ENCODE measurements around the gene PCSK5.

PCSK5 gene

GRCh38 chr9:76155361-76155760 is 264.9 kb downstream of the PCSK5 start:
- no peak for DNase-seq

GRCh38 chr9:76158713-76159112 is 268.2 kb downstream of the PCSK5 start:
- no peak for DNase-seq

GRCh38 chr9:76159293-76159926 is 268.9 kb downstream of the PCSK5 start:
- DNase-seq: no peak

DNA sequence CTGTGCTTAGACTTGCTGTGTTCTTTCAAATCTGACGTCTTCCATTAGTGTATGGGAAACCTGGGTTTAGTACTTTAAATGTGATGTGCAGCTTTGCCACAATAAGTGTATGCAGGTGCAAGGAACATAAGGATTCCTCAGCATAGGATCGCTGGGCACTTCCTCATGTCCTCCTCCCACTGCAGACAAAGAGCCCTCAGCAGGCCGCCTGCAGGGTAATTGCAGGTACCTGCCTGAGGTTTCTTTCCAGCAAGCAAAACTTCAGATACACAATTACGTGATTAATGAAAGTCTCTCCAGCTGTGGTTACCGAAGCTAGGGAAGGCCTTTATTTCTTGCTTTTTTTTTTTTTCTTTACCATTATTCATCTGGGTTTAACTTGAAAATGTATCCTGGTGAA is 270.6 kb downstream of the PCSK5 start:
- no peak for DNase-seq

- DNase-seq: no peak
These were observed 271.1 kb downstream of the PCSK5 start for GRCh38 chr9:76161541-76161940.

GRCh38 chr9:76162086-76162730 is 271.7 kb downstream of the PCSK5 start:
- no peak for DNase-seq

- no peak for DNase-seq
These were observed 272.5 kb downstream of the PCSK5 start for GRCh38 chr9:76162751-76163500.

- DNase-seq: no peak
These were observed 276.1 kb downstream of the PCSK5 start for GRCh38 chr9:76166526-76166925.

DNA sequence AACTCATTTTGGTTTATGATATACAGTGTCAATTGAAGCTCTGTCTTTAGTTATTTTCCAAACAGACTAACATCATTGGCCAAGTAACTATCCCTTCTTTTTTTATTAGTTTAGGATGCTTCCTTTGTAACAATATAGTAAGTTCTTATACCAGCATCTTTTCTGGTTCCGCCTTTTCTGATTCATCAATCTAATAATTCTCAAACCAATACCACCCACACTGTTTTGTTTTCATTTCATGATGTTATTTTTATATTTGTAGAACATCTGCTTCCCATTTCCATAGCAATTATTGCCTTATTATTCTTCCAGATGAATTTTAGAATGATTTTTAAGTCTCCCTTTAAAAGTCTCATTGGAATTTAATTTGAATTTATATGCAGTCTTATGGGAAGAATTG is 285.7 kb downstream of the PCSK5 start:
- no peak for DNase-seq

DNA sequence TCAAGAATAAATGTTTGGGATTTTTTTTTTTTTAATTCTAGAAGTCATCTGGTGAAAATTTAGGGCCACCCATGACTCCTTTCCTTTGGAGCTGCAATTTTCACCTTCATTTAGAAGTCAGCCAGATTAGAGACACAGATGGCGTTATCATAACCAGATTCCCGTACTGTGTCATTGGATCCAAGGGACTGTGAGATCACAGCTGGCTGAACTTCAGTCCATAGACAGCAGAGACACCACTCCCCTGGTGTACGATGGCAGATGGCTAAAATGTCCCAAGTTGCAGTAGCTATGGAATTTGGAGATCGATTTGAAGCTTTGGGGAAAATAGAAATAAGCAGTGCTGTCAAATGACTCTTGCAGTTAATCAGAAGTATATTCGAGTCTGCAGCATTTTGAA is 287.5 kb downstream of the PCSK5 start:
- no peak for DNase-seq

GRCh38 chr9:76180541-76180940 is 290.1 kb downstream of the PCSK5 start:
- no peak for DNase-seq

GRCh38 chr9:76181020-76181641 is 290.7 kb downstream of the PCSK5 start:
- no peak for DNase-seq

GRCh38 chr9:76181781-76182180 is 291.3 kb downstream of the PCSK5 start:
- no peak for DNase-seq

DNA sequence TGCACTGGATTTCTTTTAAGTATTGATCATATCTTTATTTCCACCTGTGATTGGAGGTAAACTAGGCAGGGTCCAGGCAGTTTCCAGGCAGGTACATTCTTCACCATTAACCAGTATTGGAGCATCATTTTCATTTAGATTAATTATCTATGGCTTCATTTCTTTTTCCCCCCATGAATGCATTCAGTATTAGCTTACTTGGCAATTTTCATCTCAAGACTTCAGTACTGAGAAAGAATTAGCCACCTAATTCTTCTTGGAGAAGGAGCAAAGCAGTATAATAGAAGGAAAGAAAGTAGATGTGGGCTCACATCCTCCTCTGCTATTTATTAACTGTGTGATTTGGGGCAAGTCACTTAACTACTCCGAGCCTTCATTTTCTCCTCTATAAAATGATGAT is 295.0 kb downstream of the PCSK5 start:
- no peak for DNase-seq

GRCh38 chr9:76188286-76188685 is 297.8 kb downstream of the PCSK5 start:
- no peak for DNase-seq

DNA sequence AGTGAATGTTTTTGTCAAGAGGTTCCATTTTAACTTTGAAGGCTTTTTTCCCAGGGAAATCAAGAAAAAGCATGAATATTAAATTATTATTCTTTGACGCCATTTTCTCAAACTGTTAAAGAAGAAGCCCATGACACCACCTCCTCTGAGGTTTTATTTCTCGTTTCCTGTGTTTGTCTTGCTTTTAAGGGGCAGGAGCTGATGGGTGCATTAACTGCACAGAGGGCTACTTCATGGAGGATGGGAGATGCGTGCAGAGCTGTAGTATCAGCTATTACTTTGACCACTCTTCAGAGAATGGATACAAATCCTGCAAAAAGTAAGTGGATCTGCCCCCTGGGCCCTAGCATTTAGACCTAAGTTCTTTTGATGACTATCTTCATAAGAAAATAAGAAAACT is 298.4 kb downstream of the PCSK5 start:
- no peak for DNase-seq

GRCh38 chr9:76191493-76191892 is 301.0 kb downstream of the PCSK5 start:
- DNase-seq: no peak

GRCh38 chr9:76192013-76192412 is 301.5 kb downstream of the PCSK5 start:
- no peak for DNase-seq

DNA sequence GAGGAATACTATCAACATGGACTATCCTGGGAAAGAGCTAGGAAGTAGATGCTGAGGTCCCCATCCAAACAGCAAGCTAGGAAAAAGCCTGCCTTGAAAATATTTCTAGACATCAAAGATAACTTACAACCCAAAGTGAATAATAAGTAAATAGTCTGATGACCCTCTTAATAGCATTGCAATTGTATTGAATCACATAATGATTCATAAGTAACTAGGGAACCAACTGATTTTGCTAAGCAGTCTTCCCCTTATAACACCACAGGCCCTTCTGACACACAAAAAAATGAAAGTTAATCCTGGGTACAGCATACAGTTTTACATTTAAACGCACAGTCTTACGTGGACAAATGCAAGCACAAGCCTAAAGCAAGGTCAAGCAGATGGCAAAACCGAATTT is 304.4 kb downstream of the PCSK5 start:
- DNase-seq: no peak

GRCh38 chr9:76198336-76198735 is 307.9 kb downstream of the PCSK5 start:
- DNase-seq: no peak

DNA sequence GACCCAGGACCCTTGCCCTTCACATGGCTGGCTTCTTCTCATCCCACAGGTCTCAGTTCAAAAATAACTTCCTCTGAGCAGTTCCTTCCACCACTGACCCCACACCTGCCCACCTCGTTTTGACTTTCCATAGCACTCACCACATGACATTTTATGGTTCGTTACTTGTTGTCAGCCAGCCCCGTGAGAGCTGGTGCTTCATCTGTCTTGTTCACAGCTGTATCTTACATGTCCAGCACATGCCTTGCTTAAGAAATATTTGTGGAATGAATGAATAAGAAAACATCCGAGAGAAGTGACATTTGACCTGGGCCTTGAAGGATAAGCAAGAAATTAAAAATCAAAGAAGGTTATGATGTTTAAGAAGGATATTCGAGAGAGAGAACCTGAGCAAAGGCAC is 309.8 kb downstream of the PCSK5 start:
- no peak for DNase-seq

DNA sequence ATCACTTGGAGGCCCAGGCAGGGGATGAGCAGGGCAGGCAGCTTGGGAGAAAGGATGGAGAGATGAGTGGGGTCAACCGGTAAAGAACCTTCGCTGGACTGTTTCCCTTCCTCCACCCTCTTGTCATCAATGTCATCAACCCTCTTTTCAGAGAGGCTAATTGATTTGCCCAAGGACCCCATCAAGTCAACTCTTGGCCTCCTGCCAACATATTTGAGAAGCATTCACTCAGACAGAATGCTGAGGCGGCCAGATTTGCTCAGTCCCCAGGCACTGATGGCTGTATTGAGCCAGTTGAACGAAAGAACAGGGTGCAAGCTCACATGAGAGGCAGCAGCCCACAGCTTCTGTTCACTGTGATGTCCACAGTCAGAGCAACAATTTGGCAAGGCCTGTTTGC is 310.3 kb downstream of the PCSK5 start:
- DNase-seq: no peak

DNA sequence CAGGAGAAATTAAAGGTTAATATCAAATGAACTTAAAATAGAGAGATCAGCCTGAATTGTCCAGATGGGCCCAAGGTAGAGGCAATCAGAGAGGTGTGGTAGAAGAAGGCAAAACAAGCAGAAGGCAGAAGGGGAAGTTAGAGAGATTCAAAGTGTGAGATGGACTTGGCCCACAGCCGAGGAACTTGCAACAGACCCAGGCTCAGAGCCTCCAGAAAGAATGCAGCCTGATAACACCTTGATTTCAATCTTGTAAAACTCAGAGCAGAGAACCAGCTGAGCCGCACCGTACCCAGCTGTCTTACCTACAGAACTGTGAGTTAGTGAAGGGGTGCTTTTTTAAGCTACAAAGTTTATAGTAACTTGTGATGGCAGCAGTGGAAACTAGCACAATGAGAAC is 312.9 kb downstream of the PCSK5 start:
- no peak for DNase-seq

DNA sequence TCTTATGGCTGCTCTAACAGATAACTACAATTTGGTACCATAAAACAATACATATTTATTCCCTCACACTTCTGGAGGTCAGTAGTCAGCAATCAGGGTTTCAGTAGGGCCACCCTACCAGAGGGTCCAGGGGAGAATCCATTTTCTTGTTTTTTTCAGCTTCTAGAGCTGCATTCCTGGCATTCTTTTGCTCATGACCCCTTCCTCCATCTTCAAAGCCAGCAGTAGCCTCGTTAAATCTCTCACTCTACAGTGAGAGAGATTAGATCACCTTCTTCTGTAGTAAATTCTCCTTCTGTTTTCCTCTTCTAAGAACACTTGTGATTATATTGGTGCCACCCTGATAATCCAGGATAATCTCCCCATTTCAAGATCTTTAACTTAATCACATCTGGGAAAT is 316.3 kb downstream of the PCSK5 start:
- DNase-seq: no peak
